ENCODE results near the gene FAM114A1.
"Not testable (repeated sequence)": the region's sequence is repeated elsewhere in the genome, so short reads cannot be mapped to it uniquely, and the experiment has no call there.

Gene FAM114A1

GRCh38 chr4:38987491-38987890 is 119.9 kb downstream of the FAM114A1 start:
- Histone ChIP-seq H3K9ac (ENCODE audit: low read length) (no peak overlapping the region), H3K27me3 (ENCODE audit: control insufficient read depth, insufficient read depth, low read length) (no peaks in the 10 kb centered on the region), H3K4me1 (ENCODE audit: control insufficient read depth, insufficient read depth, low read length) (no peaks in the 10 kb centered on the region), H3K36me3 (ENCODE audit: control insufficient read depth, insufficient read depth, low read length) (no peaks in the 10 kb centered on the region), H3K9me3 (ENCODE audit: control insufficient read depth, low read length) (no peaks in the 10 kb centered on the region), H3K4me3 (ENCODE audit: low read length) (no peak overlapping the region)

- H3K27me3 ChIP-seq (ENCODE audit: control insufficient read depth, insufficient read depth, low read length); H3K4me1 ChIP-seq (ENCODE audit: control insufficient read depth, insufficient read depth, low read length); H3K9ac ChIP-seq (ENCODE audit: low read length): not testable (repeated sequence)
These were observed 120.7 kb downstream of the FAM114A1 start for GRCh38 chr4:38988353-38988752.

GRCh38 chr4:38989487-38989886 is 121.9 kb downstream of the FAM114A1 start:
- Histone ChIP-seq H3K4me1 (ENCODE audit: control insufficient read depth, insufficient read depth, low read length) (no peaks in the 10 kb centered on the region), H3K9ac (ENCODE audit: low read length) (no peak overlapping the region), H3K9me3 (ENCODE audit: control insufficient read depth, low read length) (no peaks in the 10 kb centered on the region), H3K27me3 (ENCODE audit: control insufficient read depth, insufficient read depth, low read length) (no peaks in the 10 kb centered on the region), H3K36me3 (ENCODE audit: control insufficient read depth, insufficient read depth, low read length) (no peaks in the 10 kb centered on the region), H3K4me3 (ENCODE audit: low read length) (no peak overlapping the region)

More at GRCh38 chr4:38988353-38988752, 120.7 kb downstream of the FAM114A1 start:
- H3K9me3 ChIP-seq (ENCODE audit: control insufficient read depth, low read length); H3K36me3 ChIP-seq (ENCODE audit: control insufficient read depth, insufficient read depth, low read length); H3K4me3 ChIP-seq (ENCODE audit: low read length): not testable (repeated sequence)

- H3K9ac ChIP-seq (ENCODE audit: low read length), result no peak overlapping the region
- H3K27me3 ChIP-seq (ENCODE audit: control insufficient read depth, insufficient read depth, low read length), result no peaks in the 10 kb centered on the region
- H3K4me1 ChIP-seq (ENCODE audit: control insufficient read depth, insufficient read depth, low read length), result no peaks in the 10 kb centered on the region
- no peak overlapping the region for H3K4me3 ChIP-seq (ENCODE audit: low read length)
- H3K36me3 ChIP-seq (ENCODE audit: control insufficient read depth, insufficient read depth, low read length), result no peaks in the 10 kb centered on the region
- no peaks in the 10 kb centered on the region for H3K9me3 ChIP-seq (ENCODE audit: control insufficient read depth, low read length)
These were observed 122.6 kb downstream of the FAM114A1 start for GRCh38 chr4:38990241-38990640.

- H3K4me3 ChIP-seq (ENCODE audit: low read length), result no peak overlapping the region
- no peaks in the 10 kb centered on the region for H3K9me3 ChIP-seq (ENCODE audit: control insufficient read depth, low read length)
- H3K27me3 ChIP-seq (ENCODE audit: control insufficient read depth, insufficient read depth, low read length), result no peaks in the 10 kb centered on the region
- no peaks in the 10 kb centered on the region for H3K4me1 ChIP-seq (ENCODE audit: control insufficient read depth, insufficient read depth, low read length)
- no peak overlapping the region for H3K9ac ChIP-seq (ENCODE audit: low read length)
- H3K36me3 ChIP-seq (ENCODE audit: control insufficient read depth, insufficient read depth, low read length), result no peaks in the 10 kb centered on the region
These were observed 126.1 kb downstream of the FAM114A1 start for GRCh38 chr4:38993683-38994082.

GRCh38 chr4:38994135-38994534 is 126.5 kb downstream of the FAM114A1 start:
- Histone ChIP-seq H3K36me3 (ENCODE audit: control insufficient read depth, insufficient read depth, low read length) (no peaks in the 10 kb centered on the region), H3K9ac (ENCODE audit: low read length) (no peak overlapping the region), H3K9me3 (ENCODE audit: control insufficient read depth, low read length) (no peaks in the 10 kb centered on the region), H3K27me3 (ENCODE audit: control insufficient read depth, insufficient read depth, low read length) (no peaks in the 10 kb centered on the region), H3K4me3 (ENCODE audit: low read length) (no peak overlapping the region), H3K4me1 (ENCODE audit: control insufficient read depth, insufficient read depth, low read length) (no peaks in the 10 kb centered on the region)
